AG04449 (cell line): ENCODE measurements around the gene MGA.

ENCODE experiments used
- CTCF ChIA-PET: fragments of 350-600 bp; formaldehyde crosslinking; extraction: SDS; loops from one replicate; lab custom pipeline; 2021; ENCODE audit warnings: antibody characterized with exemption; lab: Yijun Ruan, JAX
- POLR2A ChIA-PET: fragments of 400-600, 350-600 bp; formaldehyde crosslinking; extraction: SDS; loops from one replicate; lab custom pipeline; 2020; ENCODE audit warnings: antibody characterized with exemption, inconsistent platforms; lab: Yijun Ruan, JAX
- DNase-seq: peaks from one replicate; pipeline ENCODE4 v3.0.0-alpha.2; 2010; ENCODE audit warnings: low read depth, low spot score
- H3K4me3 ChIP-seq: 2 replicates; pipeline ENCODE4 v1.5.1; 2011; ENCODE audit warnings: low read depth, mild to moderate bottlenecking, control low read depth, low read length
- TF ChIP-seq, protein P1 (sequence below): IDR thresholded peaks from one replicate; pipeline ENCODE4 v1.5.1; 2011; ENCODE audit warnings: mild to moderate bottlenecking, moderate library complexity, low read length, control low read depth, inconsistent platforms; ENCODE audit not compliant: insufficient read depth; ENCODE audit errors: missing control alignments

The MGA gene

GRCh38 chr15:41650806-41651205 is 9.4 kb upstream of the MGA start:
- ChIA-PET CTCF (no interaction called here), POLR2A (no interaction called here)
- DNase-seq: no peak
- H3K4me3 ChIP-seq: no peak overlapping the region
- TF ChIP-seq, protein P1, sequence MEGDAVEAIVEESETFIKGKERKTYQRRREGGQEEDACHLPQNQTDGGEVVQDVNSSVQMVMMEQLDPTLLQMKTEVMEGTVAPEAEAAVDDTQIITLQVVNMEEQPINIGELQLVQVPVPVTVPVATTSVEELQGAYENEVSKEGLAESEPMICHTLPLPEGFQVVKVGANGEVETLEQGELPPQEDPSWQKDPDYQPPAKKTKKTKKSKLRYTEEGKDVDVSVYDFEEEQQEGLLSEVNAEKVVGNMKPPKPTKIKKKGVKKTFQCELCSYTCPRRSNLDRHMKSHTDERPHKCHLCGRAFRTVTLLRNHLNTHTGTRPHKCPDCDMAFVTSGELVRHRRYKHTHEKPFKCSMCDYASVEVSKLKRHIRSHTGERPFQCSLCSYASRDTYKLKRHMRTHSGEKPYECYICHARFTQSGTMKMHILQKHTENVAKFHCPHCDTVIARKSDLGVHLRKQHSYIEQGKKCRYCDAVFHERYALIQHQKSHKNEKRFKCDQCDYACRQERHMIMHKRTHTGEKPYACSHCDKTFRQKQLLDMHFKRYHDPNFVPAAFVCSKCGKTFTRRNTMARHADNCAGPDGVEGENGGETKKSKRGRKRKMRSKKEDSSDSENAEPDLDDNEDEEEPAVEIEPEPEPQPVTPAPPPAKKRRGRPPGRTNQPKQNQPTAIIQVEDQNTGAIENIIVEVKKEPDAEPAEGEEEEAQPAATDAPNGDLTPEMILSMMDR: no peak

- TF ChIP-seq, protein P1: no peak
- no peak overlapping the region for H3K4me3 ChIP-seq
- no peak for DNase-seq
- ChIA-PET POLR2A (no interaction called here), CTCF (no interaction called here)
Observed at GRCh38 chr15:41651373-41651772, 8.8 kb upstream of the MGA start.

- CTCF ChIA-PET: interaction anchor here (1.0 to 1.1 kb wide), 2 partner anchors 50 to 68 kb away, joined by 3 read pairs; no protein-coding TSS in a partner anchor
- POLR2A ChIA-PET: no interaction called here
- TF ChIP-seq, protein P1: no peak
- no peak for DNase-seq
- H3K4me3 ChIP-seq: no peak overlapping the region
Observed at GRCh38 chr15:41653760-41654159, 6.4 kb upstream of the MGA start.

GRCh38 chr15:41655716-41656115 is 4.5 kb upstream of the MGA start:
- no peak overlapping the region for H3K4me3 ChIP-seq
- TF ChIP-seq, protein P1: no peak
- ChIA-PET POLR2A (no interaction called here), CTCF (no interaction called here)
- DNase-seq: no peak

- H3K4me3 ChIP-seq: no peak overlapping the region
- ChIA-PET POLR2A (no interaction called here), CTCF (no interaction called here)
- DNase-seq: no peak
- TF ChIP-seq, protein P1: no peak
Observed at GRCh38 chr15:41656188-41656587, 4.0 kb upstream of the MGA start.

DNA sequence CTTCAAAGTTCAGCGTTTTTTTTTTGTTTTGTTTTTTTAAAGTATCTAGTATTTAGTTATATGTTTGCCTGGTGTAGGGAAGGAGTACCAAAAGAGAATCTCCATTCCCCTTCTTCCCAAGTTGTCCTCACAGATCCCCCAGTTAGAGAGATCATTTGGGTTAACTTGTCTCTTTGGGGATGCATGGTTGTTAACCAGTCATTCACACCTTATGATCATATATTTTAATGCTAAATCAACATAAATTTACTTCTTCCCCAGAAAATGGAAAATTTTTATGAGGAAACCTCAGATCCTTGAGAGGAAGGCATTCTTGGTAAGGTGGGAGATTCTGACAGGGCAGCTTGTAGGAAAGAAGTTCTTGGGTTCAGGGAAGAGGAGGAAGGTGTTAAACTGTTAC is 1.5 kb upstream of the MGA start:
- no peak overlapping the region for H3K4me3 ChIP-seq
- ChIA-PET CTCF (no interaction called here), POLR2A (no interaction called here)
- no peak for DNase-seq
- TF ChIP-seq, protein P1: no peak
